ENCODE measurements around the gene TCTN3. TPM values are rescaled to one million over a fixed set of nuclear protein-coding genes. Genes with fewer than 3 reads are reported as not detected.

TCTN3 gene
- total RNA-seq, 2 donors from 2014 or later = 27.7 to 44.9 TPM

DNA sequence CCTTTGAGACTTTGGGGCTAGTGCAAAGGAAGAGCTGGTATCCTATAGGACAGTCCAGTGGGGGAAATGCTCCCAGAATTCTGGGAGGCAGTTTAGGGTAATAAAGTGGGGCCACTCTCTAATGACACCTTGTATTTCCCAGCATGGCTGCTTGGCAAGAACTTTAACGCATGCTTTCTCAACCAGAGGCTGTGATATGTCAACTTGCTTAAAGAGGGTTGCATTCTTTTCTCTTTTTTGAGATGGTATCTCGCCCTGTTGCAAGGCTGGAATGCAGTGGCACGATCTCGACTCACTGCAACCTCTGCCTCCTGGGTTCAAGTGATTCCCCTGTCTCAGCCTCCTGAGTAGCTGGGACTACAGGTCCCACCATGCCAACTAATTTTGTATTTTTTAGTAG is 75.6 kb downstream of the TCTN3 start:
- Histone ChIP-seq H3K4me1 (replicated peaks) (no peaks in the 10 kb centered on the region), H3K27me3 (replicated peaks; ENCODE audit: insufficient read depth) (no peaks in the 10 kb centered on the region), H3K4me3 (no peak overlapping the region), H3K27ac (no peak overlapping the region), H3K9me3 (no peaks in the 10 kb centered on the region), H3K36me3 (no peaks in the 10 kb centered on the region)
- TF ChIP-seq, protein P1, sequence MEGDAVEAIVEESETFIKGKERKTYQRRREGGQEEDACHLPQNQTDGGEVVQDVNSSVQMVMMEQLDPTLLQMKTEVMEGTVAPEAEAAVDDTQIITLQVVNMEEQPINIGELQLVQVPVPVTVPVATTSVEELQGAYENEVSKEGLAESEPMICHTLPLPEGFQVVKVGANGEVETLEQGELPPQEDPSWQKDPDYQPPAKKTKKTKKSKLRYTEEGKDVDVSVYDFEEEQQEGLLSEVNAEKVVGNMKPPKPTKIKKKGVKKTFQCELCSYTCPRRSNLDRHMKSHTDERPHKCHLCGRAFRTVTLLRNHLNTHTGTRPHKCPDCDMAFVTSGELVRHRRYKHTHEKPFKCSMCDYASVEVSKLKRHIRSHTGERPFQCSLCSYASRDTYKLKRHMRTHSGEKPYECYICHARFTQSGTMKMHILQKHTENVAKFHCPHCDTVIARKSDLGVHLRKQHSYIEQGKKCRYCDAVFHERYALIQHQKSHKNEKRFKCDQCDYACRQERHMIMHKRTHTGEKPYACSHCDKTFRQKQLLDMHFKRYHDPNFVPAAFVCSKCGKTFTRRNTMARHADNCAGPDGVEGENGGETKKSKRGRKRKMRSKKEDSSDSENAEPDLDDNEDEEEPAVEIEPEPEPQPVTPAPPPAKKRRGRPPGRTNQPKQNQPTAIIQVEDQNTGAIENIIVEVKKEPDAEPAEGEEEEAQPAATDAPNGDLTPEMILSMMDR (IDR thresholded peaks at IDR 0.05) = no peak
- TF ChIP-seq POLR2AphosphoS5 (IDR thresholded peaks at IDR 0.05) = no peak
- TF ChIP-seq POLR2A (IDR thresholded peaks at IDR 0.05) = no peak
- WGBS = 40% methylated on average over 4 of the region's 4 CpGs
- intact Hi-C loops (cut with DNase I) = no loop called here
- DNase-seq (ENCODE audit: low spot score) = no peak

DNA sequence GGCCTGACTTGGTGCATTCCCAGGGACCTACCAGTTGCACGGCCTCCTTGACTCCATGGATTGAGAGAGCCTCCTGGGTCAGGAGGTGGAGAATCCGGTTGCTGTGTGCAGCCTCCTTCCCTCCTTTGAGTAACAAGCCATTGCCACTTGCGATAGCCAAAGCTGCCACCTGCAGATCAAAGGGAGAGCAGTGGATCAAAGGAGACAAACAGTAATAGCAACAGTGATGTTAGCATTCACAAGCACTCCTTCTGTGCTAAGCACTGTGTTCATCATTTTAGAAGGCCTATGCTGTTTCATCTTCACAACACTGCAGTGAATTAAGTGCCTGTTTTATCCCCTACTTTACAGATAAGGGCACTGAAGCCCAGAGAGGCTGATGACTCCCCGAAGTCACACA is 77.3 kb downstream of the TCTN3 start:
- Histone ChIP-seq H3K4me1 (replicated peaks) (no peaks in the 10 kb centered on the region), H3K4me3 (no peak overlapping the region), H3K27ac (no peak overlapping the region), H3K27me3 (replicated peaks; ENCODE audit: insufficient read depth) (no peaks in the 10 kb centered on the region), H3K36me3 (peaks cover 0 to 4% of the 10 kb centered on the region in 2 donors), H3K9me3 (no peaks in the 10 kb centered on the region)
- no peak for DNase-seq (ENCODE audit: low spot score)
- intact Hi-C loops (cut with DNase I) = no loop called here
- no peak for TF ChIP-seq POLR2AphosphoS5 (IDR thresholded peaks at IDR 0.05)
- TF ChIP-seq, protein P1 (IDR thresholded peaks at IDR 0.05) = no peak
- WGBS = 80% methylated on average over 4 of the region's 4 CpGs

Other genes with a start within 250 kb of the TCTN3 start
- gene SORBS1, start 132.6 kb downstream of the TCTN3 start, total RNA-seq = 100 to 1,000 TPM in 1 of 2 donors, 10 to 100 TPM in 1; 84.6 to 189 TPM
- 10 to 100 TPM; 33.7 to 55.1 TPM for gene ALDH18A1, start 37.2 kb downstream of the TCTN3 start, total RNA-seq
- 1 to 10 TPM; 7.0 to 9.3 TPM for gene ENTPD1, start 62.2 kb upstream of the TCTN3 start, total RNA-seq
- gene CC2D2B, start 214.0 kb upstream of the TCTN3 start, total RNA-seq = 1 to 10 TPM; 2.6 to 4.9 TPM

Measured in prostate gland (tissue), 2 donors.